GM21447 (cell line): ENCODE data around the gene SEMA7A.

Experiments
- ATAC-seq: cut with Tn5 transposase; IDR thresholded peaks from one replicate; pipeline ENCODE4 v1.9.1; 2021; ENCODE audit not compliant: unreplicated experiment

The SEMA7A gene

GRCh38 chr15:74389241-74390048 is 44.3 kb downstream of the SEMA7A start:
- no peak for ATAC-seq

GRCh38 chr15:74388363-74388951 is 45.3 kb downstream of the SEMA7A start:
- ATAC-seq, result no peak

GRCh38 chr15:74387621-74388362 is 46.0 kb downstream of the SEMA7A start:
- ATAC-seq, result no peak

GRCh38 chr15:74387141-74387541 is 46.6 kb downstream of the SEMA7A start:
- ATAC-seq, result no peak

- no peak for ATAC-seq
These were observed 47.1 kb downstream of the SEMA7A start for GRCh38 chr15:74386496-74387140.

GRCh38 chr15:74385733-74386132 is 48.0 kb downstream of the SEMA7A start:
- no peak for ATAC-seq

GRCh38 chr15:74384881-74385643 is 48.7 kb downstream of the SEMA7A start:
- peak; percentile 51 for ATAC-seq

GRCh38 chr15:74384566-74384880 is 49.2 kb downstream of the SEMA7A start:
- no peak for ATAC-seq

- peak; percentile 45 for ATAC-seq
These were observed 49.8 kb downstream of the SEMA7A start for GRCh38 chr15:74383695-74384565.

- peak; percentile 0 for ATAC-seq
These were observed 50.5 kb downstream of the SEMA7A start for GRCh38 chr15:74383286-74383685.

- no peak for ATAC-seq
These were observed 51.5 kb downstream of the SEMA7A start for GRCh38 chr15:74382004-74382816.

- ATAC-seq, result no peak
These were observed 52.3 kb downstream of the SEMA7A start for GRCh38 chr15:74381481-74381880.

- ATAC-seq, result no peak
These were observed 52.6 kb downstream of the SEMA7A start for GRCh38 chr15:74381190-74381453.

GRCh38 chr15:74380361-74381189 is 53.2 kb downstream of the SEMA7A start:
- no peak for ATAC-seq

GRCh38 chr15:74378848-74379247 is 54.9 kb downstream of the SEMA7A start:
- no peak for ATAC-seq

- ATAC-seq, result no peak
These were observed 55.7 kb downstream of the SEMA7A start for GRCh38 chr15:74377831-74378766.

- no peak for ATAC-seq
These were observed 56.8 kb downstream of the SEMA7A start for GRCh38 chr15:74376825-74377581.
